Mucosa of descending colon (tissue), 3 donors: ENCODE results near the gene TEF. TPM values are rescaled to one million over a fixed set of nuclear protein-coding genes. Genes with fewer than 3 reads are reported as not detected.

Experiments
- ATAC-seq: fragments of 200-7000 bp; cut with Tn5 transposase; one replicate; pipeline ENCODE4 v1.9.1; 2020; ENCODE audit warnings: mild to moderate bottlenecking, moderate library complexity
- DNase-seq, 3 donors: peaks; one replicate each; pipeline ENCODE4 v3.0.0-alpha.2; 2020
- H3K36me3 ChIP-seq: fragments of 200-600 bp; one replicate; pipeline ENCODE4 v1.8.0; 2021; ENCODE audit warnings: low read depth, mild to moderate bottlenecking
- H3K4me1 ChIP-seq: fragments of 200-600 bp; one replicate; pipeline ENCODE4 v1.8.0; 2021; ENCODE audit warnings: low read depth, mild to moderate bottlenecking
- H3K4me3 ChIP-seq: fragments of 200-600 bp; one replicate; pipeline ENCODE4 v1.8.0; 2021; ENCODE audit warnings: mild to moderate bottlenecking
- H3K9me3 ChIP-seq: fragments of 200-600 bp; one replicate; pipeline ENCODE4 v1.8.0; 2021; ENCODE audit warnings: mild to moderate bottlenecking
- CTCF ChIP-seq: fragments of 200-600 bp; IDR thresholded peaks from one replicate; pipeline ENCODE4 v1.8.0; 2022; ENCODE audit warnings: antibody characterized with exemption, mild to moderate bottlenecking
- intact Hi-C, 2 donors: fragments of 100-400 bp; cut with DNase I in 1 of 2; cut with micrococcal nuclease in 1 of 2; formaldehyde crosslinking; loops; one replicate each; pipeline versions ENCODE4 v1.11.0 to v1.11.1; 2022; cut with DNase I, micrococcal nuclease
- total RNA-seq, 3 donors: library from RNA; stranded (reverse); fragmentation: NEBNext Ultra II Directional in 2 of 3; extraction: Animal tissue kit (Norgen Biotek cat#: 25700) in 2 of 3; gene quantifications; one replicate each; pipeline versions ENCODE4 v1.2.1 to v1.2.4, GENCODE V29; 2021 to 2023
- donor health status: DM: no; HTN: no; CAD: no; lungs with moderate emphysema.
- donor health status: DM: no; HTN: no; CAD: no.
- donor health status: DM: no; HTN: yes; CAD: no.

The TEF gene
- total RNA-seq, 3 donors from 2014 or later: 17.6 to 29.3 (median 28.6) TPM

GRCh38 chr22:41338614-41339212 is 43.0 kb upstream of the TEF start:
- H3K36me3 ChIP-seq: peaks cover 6% of the 10 kb centered on the region
- no peak for TF ChIP-seq CTCF
- no peaks in the 10 kb centered on the region for H3K9me3 ChIP-seq
- no peak overlapping the region for H3K4me3 ChIP-seq
- ATAC-seq: no peak
- intact Hi-C loops: no loop called here
- no peak for DNase-seq
- H3K4me1 ChIP-seq: no peaks in the 10 kb centered on the region

GRCh38 chr22:41339823-41340222 is 41.9 kb upstream of the TEF start:
- Histone ChIP-seq H3K4me1 (no peaks in the 10 kb centered on the region), H3K4me3 (no peak overlapping the region), H3K36me3 (peaks cover 6% of the 10 kb centered on the region), H3K9me3 (no peaks in the 10 kb centered on the region)
- intact Hi-C loops: no loop called here
- ATAC-seq (no peak), DNase-seq (no peak)
- TF ChIP-seq CTCF: no peak

DNA sequence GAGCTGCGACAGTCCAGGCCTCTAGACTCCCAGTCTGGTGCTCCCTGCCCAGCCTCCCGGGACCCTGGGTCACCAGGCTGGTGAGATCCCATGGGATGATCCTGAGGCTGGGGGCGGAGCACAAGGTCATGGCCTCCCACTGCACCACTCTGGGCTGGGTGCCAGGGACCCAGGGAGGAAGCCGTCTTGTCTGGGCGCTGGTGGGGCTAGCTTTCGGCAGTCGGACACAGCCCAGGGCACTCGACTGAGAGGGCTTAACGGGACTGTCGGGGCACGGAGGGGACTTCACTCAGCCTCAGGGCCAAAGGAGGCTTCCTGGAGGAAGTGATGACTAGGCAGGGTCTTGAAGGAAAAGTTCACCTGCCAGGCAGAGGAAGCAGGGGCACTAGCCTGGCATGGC is 41.4 kb upstream of the TEF start:
- H3K36me3 ChIP-seq: peaks cover 6% of the 10 kb centered on the region
- H3K4me3 ChIP-seq: no peak overlapping the region
- intact Hi-C loops: no loop called here
- no peaks in the 10 kb centered on the region for H3K4me1 ChIP-seq
- H3K9me3 ChIP-seq: no peaks in the 10 kb centered on the region
- DNase-seq (no peak), ATAC-seq (no peak)
- no peak for TF ChIP-seq CTCF

GRCh38 chr22:41341012-41341411 is 40.7 kb upstream of the TEF start:
- Histone ChIP-seq H3K4me3 (no peak overlapping the region), H3K4me1 (no peaks in the 10 kb centered on the region), H3K36me3 (peaks cover 6% of the 10 kb centered on the region), H3K9me3 (no peaks in the 10 kb centered on the region)
- no peak for ATAC-seq
- intact Hi-C loops: no loop called here
- no peak for DNase-seq
- no peak for TF ChIP-seq CTCF

GRCh38 chr22:41341990-41342389 is 39.8 kb upstream of the TEF start:
- no peak for TF ChIP-seq CTCF
- H3K4me1 ChIP-seq: no peaks in the 10 kb centered on the region
- ATAC-seq: no peak
- peaks cover 6% of the 10 kb centered on the region for H3K36me3 ChIP-seq
- H3K4me3 ChIP-seq: no peak overlapping the region
- H3K9me3 ChIP-seq: no peaks in the 10 kb centered on the region
- DNase-seq: no peak
- intact Hi-C loops: no loop called here

- TF ChIP-seq CTCF: no peak
- no peak for DNase-seq
- intact Hi-C loops: no loop called here
- H3K36me3 ChIP-seq: peaks cover 6% of the 10 kb centered on the region
- no peaks in the 10 kb centered on the region for H3K9me3 ChIP-seq
- H3K4me3 ChIP-seq: no peak overlapping the region
- H3K4me1 ChIP-seq: no peaks in the 10 kb centered on the region
- ATAC-seq: no peak
Measured at GRCh38 chr22:41343300-41343699, 38.4 kb upstream of the TEF start.
